Articular chondrocyte of knee joint (primary cell): ENCODE data around the gene TMEM131L. TPM values are rescaled to one million over a fixed set of nuclear protein-coding genes. Genes with fewer than 3 reads are reported as not detected.

Experiments
- total RNA-seq: library from RNA; depleted of rRNA; stranded (reverse); fragments of >200 nt; gene quantifications from 2 replicates; pipeline ENCODE4 v1.2.3, GENCODE V29; 2012

The TMEM131L gene, protein sequence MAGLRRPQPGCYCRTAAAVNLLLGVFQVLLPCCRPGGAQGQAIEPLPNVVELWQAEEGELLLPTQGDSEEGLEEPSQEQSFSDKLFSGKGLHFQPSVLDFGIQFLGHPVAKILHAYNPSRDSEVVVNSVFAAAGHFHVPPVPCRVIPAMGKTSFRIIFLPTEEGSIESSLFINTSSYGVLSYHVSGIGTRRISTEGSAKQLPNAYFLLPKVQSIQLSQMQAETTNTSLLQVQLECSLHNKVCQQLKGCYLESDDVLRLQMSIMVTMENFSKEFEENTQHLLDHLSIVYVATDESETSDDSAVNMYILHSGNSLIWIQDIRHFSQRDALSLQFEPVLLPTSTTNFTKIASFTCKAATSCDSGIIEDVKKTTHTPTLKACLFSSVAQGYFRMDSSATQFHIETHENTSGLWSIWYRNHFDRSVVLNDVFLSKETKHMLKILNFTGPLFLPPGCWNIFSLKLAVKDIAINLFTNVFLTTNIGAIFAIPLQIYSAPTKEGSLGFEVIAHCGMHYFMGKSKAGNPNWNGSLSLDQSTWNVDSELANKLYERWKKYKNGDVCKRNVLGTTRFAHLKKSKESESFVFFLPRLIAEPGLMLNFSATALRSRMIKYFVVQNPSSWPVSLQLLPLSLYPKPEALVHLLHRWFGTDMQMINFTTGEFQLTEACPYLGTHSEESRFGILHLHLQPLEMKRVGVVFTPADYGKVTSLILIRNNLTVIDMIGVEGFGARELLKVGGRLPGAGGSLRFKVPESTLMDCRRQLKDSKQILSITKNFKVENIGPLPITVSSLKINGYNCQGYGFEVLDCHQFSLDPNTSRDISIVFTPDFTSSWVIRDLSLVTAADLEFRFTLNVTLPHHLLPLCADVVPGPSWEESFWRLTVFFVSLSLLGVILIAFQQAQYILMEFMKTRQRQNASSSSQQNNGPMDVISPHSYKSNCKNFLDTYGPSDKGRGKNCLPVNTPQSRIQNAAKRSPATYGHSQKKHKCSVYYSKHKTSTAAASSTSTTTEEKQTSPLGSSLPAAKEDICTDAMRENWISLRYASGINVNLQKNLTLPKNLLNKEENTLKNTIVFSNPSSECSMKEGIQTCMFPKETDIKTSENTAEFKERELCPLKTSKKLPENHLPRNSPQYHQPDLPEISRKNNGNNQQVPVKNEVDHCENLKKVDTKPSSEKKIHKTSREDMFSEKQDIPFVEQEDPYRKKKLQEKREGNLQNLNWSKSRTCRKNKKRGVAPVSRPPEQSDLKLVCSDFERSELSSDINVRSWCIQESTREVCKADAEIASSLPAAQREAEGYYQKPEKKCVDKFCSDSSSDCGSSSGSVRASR (N-terminal part only)
- total RNA-seq = 12.0 and 19.5 TPM in 2 replicates

DNA sequence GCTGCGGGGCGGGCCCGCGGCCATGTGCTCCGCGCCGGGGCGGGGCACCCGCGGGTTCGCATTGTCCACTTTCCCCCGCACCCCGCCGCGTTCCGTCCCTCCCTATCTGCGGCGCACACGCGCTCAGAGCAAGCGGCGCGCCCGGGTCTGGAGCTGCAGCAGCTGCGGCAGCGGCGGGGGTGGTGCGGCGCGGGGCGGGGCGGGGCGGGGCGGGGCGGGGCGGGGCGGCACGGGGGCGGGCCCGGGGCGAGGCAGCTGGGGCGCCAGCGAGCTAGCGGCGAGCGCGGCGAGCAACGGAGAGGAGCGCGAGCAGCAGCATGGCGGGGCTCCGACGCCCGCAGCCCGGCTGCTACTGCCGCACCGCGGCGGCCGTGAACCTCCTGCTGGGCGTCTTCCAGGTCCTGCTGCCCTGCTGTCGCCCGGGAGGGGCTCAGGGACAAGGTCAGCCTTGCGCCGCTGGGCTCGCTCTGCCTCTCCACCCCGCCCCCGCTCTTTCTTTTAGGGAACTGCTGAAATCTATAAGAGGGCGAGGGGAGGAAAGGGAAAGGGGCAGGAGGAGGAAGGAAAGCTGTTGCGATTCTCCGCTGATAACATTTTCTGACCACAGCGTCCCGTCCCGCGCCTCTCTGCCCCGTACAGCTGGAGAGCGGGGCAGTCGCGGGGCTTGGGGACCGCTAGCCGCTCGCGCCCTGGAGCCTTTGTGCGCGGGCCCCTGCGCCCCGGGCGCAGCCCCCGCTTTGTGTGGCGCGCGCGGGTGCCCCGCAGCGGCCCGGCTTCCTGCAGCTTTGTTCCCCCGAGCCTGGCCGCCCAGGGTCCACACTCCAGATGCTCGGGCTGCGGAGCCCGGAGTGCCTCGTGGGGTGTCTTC lies at the start of gene TMEM131L:
Gene TMEM131L (plus strand): TSS at position 280 of the 868 bp plus-strand sequence. CDS start 38 bp downstream, at position 318.

DNA sequence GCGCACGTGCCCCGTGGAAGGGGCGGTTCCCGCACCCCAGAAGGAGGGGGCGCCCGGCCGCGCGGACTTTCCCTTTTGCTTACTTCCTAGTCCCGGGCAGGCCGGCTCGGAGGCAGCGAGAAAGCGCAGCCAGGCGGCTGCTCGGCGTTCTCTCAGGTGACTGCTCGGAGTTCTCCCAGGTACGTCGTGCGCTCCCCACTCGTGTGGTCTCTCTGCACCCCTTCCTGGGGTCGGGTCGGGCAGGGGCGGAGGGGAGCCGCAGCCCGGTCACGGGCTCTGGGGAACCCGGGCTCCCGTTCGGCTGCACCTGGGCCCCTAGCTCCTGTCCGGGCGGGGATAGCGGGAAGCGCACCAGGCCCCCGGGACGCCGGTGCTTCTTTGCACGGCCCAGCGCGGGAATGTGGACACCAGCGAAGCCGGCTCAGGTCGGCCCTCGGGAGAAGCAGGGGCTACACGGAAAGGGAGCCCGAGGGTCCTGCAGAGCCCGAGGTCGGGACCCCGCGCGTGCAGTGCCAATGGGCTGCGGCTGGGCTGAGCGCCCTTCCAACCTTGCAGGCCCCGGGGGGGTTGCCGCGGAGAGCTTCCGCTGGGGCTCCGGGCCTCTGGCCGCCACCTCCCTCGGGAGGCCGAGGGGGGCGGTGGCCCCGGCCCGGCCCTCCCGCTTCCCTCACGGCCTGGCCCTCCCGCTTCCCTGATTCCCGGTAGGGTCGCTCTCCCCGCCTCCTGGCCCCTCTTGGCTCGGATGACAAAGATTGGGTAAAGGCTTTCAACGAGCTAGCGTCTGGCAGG lies 218.2 kb downstream of the TMEM131L start, which contains the start of gene TLR2:
Gene TLR2 (plus strand): TSS at position 99 of the 789 bp plus-strand sequence. CDS start 18,628 bp downstream, outside the sequence.

Other genes starting within 250 kb of the TMEM131L start
- 3.8 and 5.6 TPM in 2 replicates for gene MND1, start 121.7 kb upstream of the TMEM131L start, total RNA-seq
- gene TLR2, start 217.9 kb downstream of the TMEM131L start, total RNA-seq = 0.32 and 0.39 TPM in 2 replicates